GM23338 (cell line): ENCODE results near the gene TNFAIP1. TPM values are rescaled to one million over a fixed set of nuclear protein-coding genes. Genes with fewer than 3 reads are reported as not detected.
"Not testable (repeated sequence)": the region's sequence is repeated elsewhere in the genome, so short reads cannot be mapped to it uniquely, and the experiment has no call there.

Source experiments
- ATAC-seq: fragments of 200-7000 bp; cut with Tn5 transposase; 3 replicates; pipeline ENCODE4 v1.9.1; 2020
- DNase-seq: peaks from one replicate; pipeline ENCODE4 v3.0.0-alpha.2; 2015; ENCODE audit warnings: low spot score
- H2AFZ ChIP-seq: fragments of 200-600 bp; sonication (generic); 2 replicates; pipeline ENCODE4 v1.8.0; 2016; ENCODE audit warnings: antibody characterized with exemption, mild to moderate bottlenecking, moderate library complexity
- H3F3A ChIP-seq: fragments of 200-600 bp; sonication (generic); replicated peaks from 2 replicates; pipeline ENCODE4 v1.8.0; 2017; ENCODE audit warnings: antibody characterized with exemption, mixed run types, low read depth
- H3K27ac ChIP-seq: fragments of 200-600 bp; sonication (generic); 2 replicates; pipeline ENCODE4 v1.6.1; 2016; ENCODE audit warnings: low read depth
- H3K27me3 ChIP-seq: fragments of 200-600 bp; sonication (generic); 2 replicates; pipeline ENCODE4 v1.8.0; 2016; ENCODE audit warnings: mild to moderate bottlenecking, mixed run types, moderate library complexity; ENCODE audit not compliant: insufficient read depth
- H3K36me3 ChIP-seq: fragments of 200-600 bp; sonication (generic); 2 replicates; pipeline ENCODE4 v1.8.0; 2016; ENCODE audit warnings: mild to moderate bottlenecking; ENCODE audit not compliant: insufficient read depth
- H3K4me1 ChIP-seq: fragments of 200-600 bp; sonication (generic); 2 replicates; pipeline ENCODE4 v1.8.0; 2016; ENCODE audit warnings: mild to moderate bottlenecking, moderate library complexity; ENCODE audit not compliant: insufficient read depth
- H3K4me2 ChIP-seq: fragments of 200-600 bp; sonication (generic); 2 replicates; pipeline ENCODE4 v1.7.1; 2017; ENCODE audit warnings: mixed run types
- H3K4me3 ChIP-seq: fragments of 200-600 bp; sonication (generic); 2 replicates; pipeline ENCODE4 v1.6.1; 2016; ENCODE audit warnings: mixed run types
- H3K79me2 ChIP-seq: fragments of 200-600 bp; sonication (generic); replicated peaks from 2 replicates; pipeline ENCODE4 v1.8.0; 2017; ENCODE audit warnings: mild to moderate bottlenecking; ENCODE audit not compliant: insufficient read depth
- H3K9me2 ChIP-seq: fragments of 200-600 bp; sonication (generic); 2 replicates; pipeline ENCODE4 v1.8.0; 2017; ENCODE audit not compliant: insufficient read depth
- H4K20me1 ChIP-seq: fragments of 200-600 bp; sonication (generic); replicated peaks from 2 replicates; pipeline ENCODE4 v1.8.0; 2017; ENCODE audit warnings: mild to moderate bottlenecking; ENCODE audit not compliant: insufficient read depth
- H3K27ac Mint-ChIP-seq: 2 replicates; pipeline ENCODE4 v1.8.0; 2020; ENCODE audit warnings: inconsistent platforms, mild to moderate bottlenecking, moderate library complexity, mixed read lengths
- H3K27me3 Mint-ChIP-seq: 3 replicates; pipeline ENCODE4 v1.8.0; 2022; ENCODE audit warnings: low read depth, mild to moderate bottlenecking, moderate library complexity, mixed read lengths, inconsistent platforms; ENCODE audit not compliant: insufficient read depth, poor library complexity
- H3K36me3 Mint-ChIP-seq: 3 replicates; pipeline ENCODE4 v1.8.0; 2021; ENCODE audit warnings: low read depth, mild to moderate bottlenecking, inconsistent platforms, moderate library complexity, mixed read lengths
- H3K4me1 Mint-ChIP-seq: 3 replicates; pipeline ENCODE4 v1.8.0; 2020; ENCODE audit warnings: mild to moderate bottlenecking, inconsistent platforms, mixed read lengths
- H3K4me3 Mint-ChIP-seq: 3 replicates; pipeline ENCODE4 v1.8.0; 2021; ENCODE audit warnings: moderate library complexity, mild to moderate bottlenecking, inconsistent platforms, mixed read lengths
- H3K9me3 Mint-ChIP-seq: 3 replicates; pipeline ENCODE4 v1.8.0; 2020; ENCODE audit warnings: moderate library complexity, mild to moderate bottlenecking, inconsistent platforms, mixed read lengths
- CREB1 ChIP-seq: fragments of 250-450 bp; sonication (Bioruptor Pico); IDR thresholded peaks from 2 replicates; pipeline ENCODE4 v1.5.0; 2020; ENCODE audit warnings: low read depth, mild to moderate bottlenecking, moderate library complexity
- CTCF ChIP-seq, 2 experiments: fragments of 200-600 bp in 1 of 2; sonication (generic) in 1 of 2; conservative IDR thresholded peaks; 2 replicates each; pipeline versions ENCODE4 v1.5.1 to v1.6.1; 2016 to 2017; ENCODE audit warnings: antibody characterized with exemption in 2 of 2, low read depth in 2 of 2, mild to moderate bottlenecking in 2 of 2, moderate library complexity in 1 of 2
- EZH2phosphoT487 ChIP-seq: fragments of 200-600 bp; sonication (generic); IDR thresholded peaks from one replicate; pipeline ENCODE4 v1.8.1; 2018; ENCODE audit warnings: antibody characterized with exemption; ENCODE audit not compliant: unreplicated experiment
- STAT1 ChIP-seq: IDR thresholded peaks from one replicate; pipeline ENCODE4 v1.6.1; 2016; ENCODE audit warnings: antibody characterized with exemption; ENCODE audit not compliant: unreplicated experiment
- ZNF331 ChIP-seq: fragments of 250-450 bp; sonication (Bioruptor Pico); IDR thresholded peaks from 2 replicates; pipeline ENCODE4 v1.5.0; 2020; ENCODE audit warnings: low read depth, mild to moderate bottlenecking, moderate library complexity
- polyA plus RNA-seq: library from polyadenylated mRNA; unstranded; fragments of >200 nt; fragmentation: Nextera tagmentation; extraction: Ambion mirVana; gene quantifications from 2 replicates; pipeline ENCODE4 v1.2.1, GENCODE V29; 2016
- total RNA-seq: library from RNA; depleted of rRNA; stranded (reverse); fragments of >200 nt; shearing (Covaris generic); gene quantifications from 2 replicates; pipeline ENCODE4 v1.2.3, GENCODE V29; 2014
- TF ChIP-seq, protein P1 (sequence below): IDR thresholded peaks from one replicate; pipeline ENCODE4 v1.6.1; 2018; ENCODE audit warnings: antibody characterized with exemption; ENCODE audit not compliant: unreplicated experiment

TNFAIP1 gene
- total and polyA plus RNA-seq, 2 experiments from 2014 or later: 6.3 to 13.1 TPM

DNA sequence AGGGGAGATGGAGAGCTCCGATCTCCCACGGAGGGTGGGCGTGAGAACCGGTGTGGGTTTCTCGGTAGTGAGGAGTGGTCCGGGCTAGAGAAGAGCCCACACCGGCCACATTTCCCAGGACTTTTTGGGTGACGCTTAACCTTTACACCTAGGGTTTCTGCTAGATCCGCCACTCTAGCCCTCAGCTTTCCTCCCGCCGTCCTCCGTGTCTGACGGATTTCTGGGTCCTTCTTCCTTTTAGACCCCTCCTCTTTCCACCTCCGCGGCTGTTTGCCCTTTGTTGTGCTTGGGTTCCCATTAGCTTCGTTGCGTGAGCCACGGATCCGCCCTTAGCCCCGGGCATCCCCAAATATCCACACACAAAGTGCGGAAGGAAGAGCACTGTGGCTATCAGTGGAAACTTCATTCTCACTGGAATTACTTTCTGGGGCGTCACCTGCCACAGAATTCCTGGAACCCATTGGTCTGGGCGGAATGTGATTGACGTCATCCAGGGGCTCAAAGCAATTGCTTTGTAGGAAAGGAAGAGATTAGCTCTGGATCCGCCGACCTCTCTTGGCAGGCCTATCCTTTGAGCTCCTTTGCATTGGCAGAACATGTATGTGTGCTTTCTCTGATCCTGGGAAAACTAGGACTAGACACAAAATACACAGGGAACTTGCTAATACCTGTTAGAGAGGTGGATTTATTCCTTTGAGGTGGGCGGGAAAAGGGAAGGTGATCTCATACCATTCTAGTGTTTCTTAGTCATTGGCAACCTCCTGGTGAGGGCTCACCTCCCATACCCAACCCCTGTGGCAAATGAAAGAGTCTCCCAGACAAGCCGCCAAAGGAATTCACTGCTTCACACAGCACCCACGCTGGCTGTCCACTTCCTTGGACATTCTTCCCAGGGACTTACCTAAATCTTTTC is 654 bp downstream of the TNFAIP1 start:
- TF ChIP-seq CREB1 (CRISPR knock-in tag) (peak; percentile 87), ZNF331 (CRISPR knock-in tag) (no peak)
- DNase-seq (peak; percentile 94), ATAC-seq (peak; percentile 35)
- Histone ChIP-seq H3K27ac (peak overlapping the region; percentile 51; the same call in 1 of the 2 replicates), H2AFZ (peak overlapping the region; percentile 44; the same call in 1 of the 2 replicates), H3K79me2 (peaks cover 22% of the 10 kb centered on the region), H4K20me1 (peaks cover 5% of the 10 kb centered on the region; the same call in 1 of the 2 replicates), H3K4me3 (peak overlapping the region; percentile 67), H3K4me2 (peak overlapping the region; percentile 78), H3F3A (no peaks in the 10 kb centered on the region), H3K27me3 (no peaks in the 10 kb centered on the region), H3K9me2 (no peaks in the 10 kb centered on the region), H3K4me1 (peaks cover 11% of the 10 kb centered on the region), H3K36me3 (peaks cover 2% of the 10 kb centered on the region; the same call in 1 of the 2 replicates)
- H3K27ac Mint-ChIP-seq: peak overlapping the region; percentile 97
- peaks cover 15% of the 10 kb centered on the region for H3K27me3 Mint-ChIP-seq
- H3K36me3 Mint-ChIP-seq: no peaks in the 10 kb centered on the region; the same call in 2 of the 3 replicates
- no peaks in the 10 kb centered on the region for H3K9me3 Mint-ChIP-seq
- peak overlapping the region; percentile 98 for H3K4me3 Mint-ChIP-seq
- H3K4me1 Mint-ChIP-seq: peaks cover 24% of the 10 kb centered on the region

DNA sequence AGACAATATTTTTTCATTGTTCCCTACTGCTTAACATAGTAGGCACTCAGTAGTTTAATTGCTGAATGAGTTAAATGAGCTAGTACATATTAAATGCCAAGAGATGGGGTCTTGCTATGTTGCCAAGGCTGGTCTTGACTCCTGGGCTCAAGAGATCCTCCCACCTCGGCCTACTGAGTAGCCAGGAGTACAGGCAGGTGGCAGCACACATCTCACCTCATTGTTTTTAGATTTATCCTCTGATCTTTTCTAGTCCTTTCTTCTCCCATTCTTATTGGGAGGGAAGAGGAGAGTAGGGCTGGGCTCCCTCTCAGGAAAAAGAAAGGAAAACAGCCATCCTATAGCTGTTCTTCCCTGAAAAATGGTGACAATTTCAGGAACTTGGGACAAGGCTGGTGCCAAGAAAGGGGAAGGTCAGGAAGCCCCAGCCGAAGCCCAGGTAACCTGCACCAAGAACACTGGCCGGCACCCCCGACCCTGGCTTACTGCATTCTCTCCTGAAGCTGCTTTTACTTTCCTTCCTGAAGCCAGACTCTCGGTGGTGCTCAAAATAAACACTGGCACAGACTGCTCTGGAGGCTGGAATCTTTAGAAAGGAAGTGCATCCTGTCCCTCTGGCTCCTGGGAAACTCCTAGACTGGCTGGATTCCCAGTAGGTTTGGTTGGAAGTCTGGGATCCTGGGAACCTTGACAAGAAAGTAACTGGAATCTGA is 2.7 kb downstream of the TNFAIP1 start:
- Histone ChIP-seq H3K4me1 (peaks cover 11% of the 10 kb centered on the region), H3F3A (no peaks in the 10 kb centered on the region), H3K27me3 (no peaks in the 10 kb centered on the region), H3K4me2 (no peak overlapping the region), H3K9me2 (no peaks in the 10 kb centered on the region), H2AFZ (no peak overlapping the region), H3K36me3 (peaks cover 8% of the 10 kb centered on the region), H3K27ac (no peak overlapping the region), H3K79me2 (peaks cover 22% of the 10 kb centered on the region), H4K20me1 (0 out of 2 replicates have a peak, but pooled peaks cover 2% of the 10 kb centered on the region), H3K4me3 (no peak overlapping the region)
- Mint-ChIP-seq H3K27ac (no peak overlapping the region), H3K27me3 (peaks cover 15% of the 10 kb centered on the region), H3K4me1 (peaks cover 24% of the 10 kb centered on the region), H3K4me3 (no peak overlapping the region; the same call in 2 of the 3 replicates), H3K36me3 (peaks cover 8% of the 10 kb centered on the region), H3K9me3 (no peaks in the 10 kb centered on the region)
- TF ChIP-seq STAT1 (no peak), EZH2phosphoT487 (no peak), CTCF (conservative IDR thresholded peaks at IDR 0.05; ENCODE audit: low read depth in 2 of 2) (0 out of 4 replicates have a peak, but pooled peaks of 1 of the 2 experiments have one; percentile 8)
- TF ChIP-seq, protein P1, sequence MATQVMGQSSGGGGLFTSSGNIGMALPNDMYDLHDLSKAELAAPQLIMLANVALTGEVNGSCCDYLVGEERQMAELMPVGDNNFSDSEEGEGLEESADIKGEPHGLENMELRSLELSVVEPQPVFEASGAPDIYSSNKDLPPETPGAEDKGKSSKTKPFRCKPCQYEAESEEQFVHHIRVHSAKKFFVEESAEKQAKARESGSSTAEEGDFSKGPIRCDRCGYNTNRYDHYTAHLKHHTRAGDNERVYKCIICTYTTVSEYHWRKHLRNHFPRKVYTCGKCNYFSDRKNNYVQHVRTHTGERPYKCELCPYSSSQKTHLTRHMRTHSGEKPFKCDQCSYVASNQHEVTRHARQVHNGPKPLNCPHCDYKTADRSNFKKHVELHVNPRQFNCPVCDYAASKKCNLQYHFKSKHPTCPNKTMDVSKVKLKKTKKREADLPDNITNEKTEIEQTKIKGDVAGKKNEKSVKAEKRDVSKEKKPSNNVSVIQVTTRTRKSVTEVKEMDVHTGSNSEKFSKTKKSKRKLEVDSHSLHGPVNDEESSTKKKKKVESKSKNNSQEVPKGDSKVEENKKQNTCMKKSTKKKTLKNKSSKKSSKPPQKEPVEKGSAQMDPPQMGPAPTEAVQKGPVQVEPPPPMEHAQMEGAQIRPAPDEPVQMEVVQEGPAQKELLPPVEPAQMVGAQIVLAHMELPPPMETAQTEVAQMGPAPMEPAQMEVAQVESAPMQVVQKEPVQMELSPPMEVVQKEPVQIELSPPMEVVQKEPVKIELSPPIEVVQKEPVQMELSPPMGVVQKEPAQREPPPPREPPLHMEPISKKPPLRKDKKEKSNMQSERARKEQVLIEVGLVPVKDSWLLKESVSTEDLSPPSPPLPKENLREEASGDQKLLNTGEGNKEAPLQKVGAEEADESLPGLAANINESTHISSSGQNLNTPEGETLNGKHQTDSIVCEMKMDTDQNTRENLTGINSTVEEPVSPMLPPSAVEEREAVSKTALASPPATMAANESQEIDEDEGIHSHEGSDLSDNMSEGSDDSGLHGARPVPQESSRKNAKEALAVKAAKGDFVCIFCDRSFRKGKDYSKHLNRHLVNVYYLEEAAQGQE: no peak
- no peak for ATAC-seq
- DNase-seq: no peak

DNA sequence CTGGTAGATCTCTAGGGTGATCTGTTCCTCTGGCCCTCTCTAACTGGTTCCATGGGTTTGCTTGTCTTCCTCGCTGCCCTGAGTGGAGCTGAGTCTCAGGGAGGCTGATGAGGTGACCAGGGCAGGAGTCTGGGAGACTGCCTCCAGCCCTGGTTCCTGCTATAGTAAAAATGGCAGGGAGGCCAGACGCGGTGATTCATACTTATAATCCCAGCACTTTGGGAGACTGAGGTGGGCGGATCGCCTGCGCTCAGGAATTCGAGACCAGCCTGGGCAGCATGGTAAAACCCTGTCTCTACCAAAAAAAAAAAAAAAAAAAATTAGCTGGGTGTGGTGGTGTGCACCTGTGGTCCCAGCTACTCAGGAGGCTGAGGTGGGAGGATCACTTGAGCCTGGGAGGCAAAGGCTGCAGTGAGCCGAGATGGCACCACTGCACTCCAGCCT is 3.2 kb downstream of the TNFAIP1 start:
- H3K4me2 ChIP-seq, H2AFZ ChIP-seq, H4K20me1 ChIP-seq, H3K4me3 ChIP-seq, H3K4me3 Mint-ChIP-seq, H3K36me3 Mint-ChIP-seq, H3K27ac Mint-ChIP-seq, H3K9me2 ChIP-seq, H3K36me3 ChIP-seq, H3K27me3 ChIP-seq, DNase-seq, H3F3A ChIP-seq, ATAC-seq, H3K9me3 Mint-ChIP-seq, H3K27ac ChIP-seq: not testable (repeated sequence)
- Mint-ChIP-seq H3K27me3 (peaks cover 15% of the 10 kb centered on the region), H3K4me1 (peaks cover 24% of the 10 kb centered on the region)
- Histone ChIP-seq H3K79me2 (peaks cover 22% of the 10 kb centered on the region), H3K4me1 (peaks cover 11% of the 10 kb centered on the region)
